ENCODE data around the gene MAP2K6.

The MAP2K6 gene

DNA sequence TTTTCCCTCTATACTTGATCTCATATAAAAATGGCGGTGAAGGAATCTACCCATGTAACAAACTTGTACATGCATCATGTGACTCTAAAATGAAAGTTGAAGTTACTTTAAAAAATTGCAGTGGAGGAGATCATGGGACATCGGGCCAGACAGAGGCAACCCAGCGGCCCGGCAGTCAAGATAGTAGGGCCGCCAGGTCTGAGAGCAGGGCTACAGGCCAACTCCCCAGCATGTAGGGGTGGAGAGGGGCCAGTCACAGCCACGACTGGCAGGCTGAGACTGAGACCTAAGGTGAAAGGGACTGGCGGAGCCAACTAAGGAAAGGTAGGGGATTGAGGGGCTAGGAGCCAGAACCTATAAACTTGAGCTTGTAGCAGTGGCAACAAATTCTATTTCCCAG is 150.9 kb downstream of the MAP2K6 start:
- Histone ChIP-seq H3K9ac (ENCODE audit: insufficient read length) (no peak overlapping the region), H3K4me3 (no peak overlapping the region), H3K9me3 (ENCODE audit: low read depth, low read length) (no peaks in the 10 kb centered on the region), H3K36me3 (ENCODE audit: insufficient read depth, low read length) (no peaks in the 10 kb centered on the region), H3K27ac (no peak overlapping the region)
- DNase-seq (ENCODE audit: low read depth, low spot score): no peak
- TF ChIP-seq POLR2AphosphoS5 (IDR thresholded peaks at IDR 0.05; ENCODE audit: borderline replicate concordance, low read depth, low read length) (no peak), EZH2 (IDR thresholded peaks at IDR 0.05) (no peak), FOXP2 (optimal IDR thresholded peaks at IDR 0.05; ENCODE audit: control extremely low read depth, extremely low read length, insufficient read depth) (no peak)

DNA sequence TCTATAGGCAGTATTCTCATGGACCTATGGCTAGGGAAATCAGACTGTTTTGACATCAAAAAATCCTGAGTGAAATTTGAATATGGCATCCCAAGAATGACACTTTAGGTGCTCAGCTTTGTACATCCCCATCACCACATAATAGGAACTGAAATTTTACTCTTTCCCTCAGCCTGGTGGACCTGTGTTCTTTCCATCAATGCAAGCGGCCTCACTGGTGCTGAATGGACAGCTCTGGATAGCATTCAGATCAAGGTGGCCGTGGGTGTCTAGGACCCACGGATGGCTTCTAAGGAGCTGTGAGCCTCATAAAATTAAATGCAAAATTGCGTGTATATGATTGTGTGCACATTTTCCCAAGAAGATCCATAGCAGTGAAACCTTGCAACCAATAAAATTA is 152.6 kb downstream of the MAP2K6 start:
- Histone ChIP-seq H3K36me3 (ENCODE audit: insufficient read depth, low read length) (no peaks in the 10 kb centered on the region), H3K4me3 (no peak overlapping the region), H3K9ac (ENCODE audit: insufficient read length) (no peak overlapping the region), H3K9me3 (ENCODE audit: low read depth, low read length) (no peaks in the 10 kb centered on the region), H3K27ac (no peak overlapping the region)
- DNase-seq (ENCODE audit: low read depth, low spot score): no peak
- TF ChIP-seq FOXP2 (optimal IDR thresholded peaks at IDR 0.05; ENCODE audit: control extremely low read depth, extremely low read length, insufficient read depth): no peak
- TF ChIP-seq POLR2AphosphoS5 (IDR thresholded peaks at IDR 0.05; ENCODE audit: borderline replicate concordance, low read depth, low read length): no peak
- no peak for TF ChIP-seq EZH2 (IDR thresholded peaks at IDR 0.05)

DNA sequence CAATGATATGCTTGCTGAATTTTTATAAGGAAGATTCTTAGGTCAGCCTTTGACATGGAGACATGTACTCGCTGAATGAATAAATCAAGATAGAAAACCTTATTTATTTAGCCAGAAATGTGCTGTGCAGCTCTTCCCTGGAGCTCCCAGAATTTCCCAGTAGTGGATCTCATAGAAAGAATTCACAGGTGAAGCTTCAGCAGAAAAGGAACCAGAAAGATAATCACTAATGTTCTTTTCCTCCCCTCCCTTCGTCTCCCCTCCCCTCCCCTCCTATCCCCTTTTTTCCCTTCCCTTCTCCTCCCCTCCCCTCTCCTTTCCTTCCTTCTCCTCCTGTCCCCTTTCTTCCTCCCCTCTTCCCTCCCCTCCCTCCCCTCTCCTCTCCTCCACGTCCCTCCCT is 158.2 kb downstream of the MAP2K6 start:
- Histone ChIP-seq H3K9me3 (ENCODE audit: low read depth, low read length) (no peaks in the 10 kb centered on the region), H3K4me3 (no peak overlapping the region), H3K9ac (ENCODE audit: insufficient read length) (no peak overlapping the region), H3K36me3 (ENCODE audit: insufficient read depth, low read length) (no peaks in the 10 kb centered on the region), H3K27ac (no peak overlapping the region)
- DNase-seq (ENCODE audit: low read depth, low spot score): no peak
- TF ChIP-seq FOXP2 (optimal IDR thresholded peaks at IDR 0.05; ENCODE audit: control extremely low read depth, extremely low read length, insufficient read depth): no peak
- no peak for TF ChIP-seq POLR2AphosphoS5 (IDR thresholded peaks at IDR 0.05; ENCODE audit: borderline replicate concordance, low read depth, low read length)
- TF ChIP-seq EZH2 (IDR thresholded peaks at IDR 0.05): no peak

DNA sequence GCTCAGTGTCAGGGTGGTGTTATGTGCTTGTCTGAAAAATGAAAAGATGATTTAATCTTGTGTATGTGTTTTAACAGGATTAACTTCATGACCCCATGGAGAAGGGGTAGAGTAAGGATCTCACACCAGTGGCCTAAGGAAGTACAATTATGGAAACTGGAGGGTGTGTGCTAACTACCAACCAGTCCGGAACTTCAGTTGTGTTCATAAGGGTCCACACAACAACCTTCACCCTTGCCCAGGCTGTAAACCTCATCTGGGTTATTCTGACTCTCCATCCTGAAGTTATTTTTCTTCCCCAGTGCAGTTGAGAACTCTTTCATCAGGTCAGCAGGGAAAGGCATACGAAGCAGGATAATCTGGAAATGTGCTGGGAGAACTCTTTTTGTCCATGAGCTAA is 158.9 kb downstream of the MAP2K6 start:
- TF ChIP-seq POLR2AphosphoS5 (IDR thresholded peaks at IDR 0.05; ENCODE audit: borderline replicate concordance, low read depth, low read length) (no peak), FOXP2 (optimal IDR thresholded peaks at IDR 0.05; ENCODE audit: control extremely low read depth, extremely low read length, insufficient read depth) (no peak)
- Histone ChIP-seq H3K9ac (ENCODE audit: insufficient read length) (no peak overlapping the region), H3K27ac (no peak overlapping the region), H3K9me3 (ENCODE audit: low read depth, low read length) (no peaks in the 10 kb centered on the region), H3K4me3 (no peak overlapping the region), H3K36me3 (ENCODE audit: insufficient read depth, low read length) (no peaks in the 10 kb centered on the region)
- no peak for DNase-seq (ENCODE audit: low read depth, low spot score)

DNA sequence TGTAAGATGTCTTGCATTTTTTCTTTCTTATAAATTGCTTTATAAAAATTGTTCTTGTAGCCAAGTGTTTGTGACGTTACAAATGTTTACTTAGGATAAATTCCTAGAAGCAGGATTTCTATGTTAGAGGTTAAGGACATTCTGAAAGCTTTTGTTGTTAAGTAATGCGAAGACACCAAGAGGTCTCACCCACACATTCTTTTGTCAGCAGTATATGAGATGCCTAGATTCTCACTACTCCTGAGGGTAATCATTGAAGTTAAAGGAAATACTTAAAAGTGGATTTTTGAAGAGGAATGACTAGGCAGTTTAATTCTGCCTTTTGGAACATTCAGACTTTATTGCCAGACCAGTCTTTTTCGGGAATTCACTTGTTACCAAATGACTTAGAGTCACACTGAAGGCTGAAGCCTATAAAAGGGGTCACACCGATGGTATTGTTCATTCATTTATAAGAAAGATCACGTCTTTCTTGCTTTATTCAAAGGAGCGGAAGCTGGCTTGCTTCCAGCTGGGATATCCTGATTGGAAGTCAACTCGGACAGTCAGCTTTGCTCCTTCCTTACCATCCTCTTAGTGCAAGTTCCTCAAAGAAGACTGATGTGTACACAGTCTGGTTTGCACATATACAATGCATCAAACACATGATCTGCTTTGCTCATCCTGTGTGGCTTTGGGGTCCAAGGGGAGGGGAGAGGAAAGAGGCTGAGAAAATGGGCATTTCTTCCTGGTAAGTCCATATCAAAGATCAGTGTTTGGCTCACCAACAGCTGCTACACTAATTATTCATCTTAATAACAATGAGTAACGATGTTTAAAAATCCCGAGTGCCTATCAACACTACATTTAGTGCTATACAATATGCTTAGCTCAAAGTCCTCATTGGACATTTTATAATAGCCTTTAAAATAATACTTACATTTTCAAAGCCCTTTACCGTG is 160.0 kb downstream of the MAP2K6 start:
- no peak for DNase-seq (ENCODE audit: low read depth, low spot score)
- Histone ChIP-seq H3K27ac (no peak overlapping the region), H3K4me3 (no peak overlapping the region), H3K36me3 (ENCODE audit: insufficient read depth, low read length) (no peaks in the 10 kb centered on the region), H3K9ac (ENCODE audit: insufficient read length) (no peak overlapping the region), H3K9me3 (ENCODE audit: low read depth, low read length) (no peaks in the 10 kb centered on the region)
- no peak for TF ChIP-seq FOXP2 (optimal IDR thresholded peaks at IDR 0.05; ENCODE audit: control extremely low read depth, extremely low read length, insufficient read depth)
- TF ChIP-seq POLR2AphosphoS5 (IDR thresholded peaks at IDR 0.05; ENCODE audit: borderline replicate concordance, low read depth, low read length): no peak
- no peak for TF ChIP-seq EZH2 (IDR thresholded peaks at IDR 0.05)

DNA sequence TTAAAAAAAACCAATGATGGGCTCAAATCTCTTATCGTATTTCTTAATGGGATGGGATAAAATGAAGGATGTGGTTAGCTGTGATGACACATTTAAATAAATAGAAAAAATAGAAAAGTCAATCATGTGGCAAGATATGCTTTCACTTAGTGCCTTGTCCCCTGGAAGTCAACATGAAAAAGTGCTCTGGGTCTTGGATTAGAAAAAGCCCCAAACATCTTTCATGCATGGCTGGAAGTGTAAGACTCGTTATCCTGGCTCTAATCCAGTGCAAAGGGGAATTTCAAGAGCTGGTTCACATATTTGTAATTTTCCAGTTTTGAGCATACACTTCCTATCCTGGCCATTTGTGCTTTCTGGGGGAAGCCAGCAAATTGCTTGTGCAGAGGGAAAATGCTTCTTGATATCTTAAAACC is 160.9 kb downstream of the MAP2K6 start:
- no peak for TF ChIP-seq FOXP2 (optimal IDR thresholded peaks at IDR 0.05; ENCODE audit: control extremely low read depth, extremely low read length, insufficient read depth)
- TF ChIP-seq POLR2AphosphoS5 (IDR thresholded peaks at IDR 0.05; ENCODE audit: borderline replicate concordance, low read depth, low read length): no peak
- no peak for TF ChIP-seq EZH2 (IDR thresholded peaks at IDR 0.05)
- Histone ChIP-seq H3K9ac (ENCODE audit: insufficient read length) (no peak overlapping the region), H3K27ac (no peak overlapping the region), H3K36me3 (ENCODE audit: insufficient read depth, low read length) (no peaks in the 10 kb centered on the region), H3K4me3 (no peak overlapping the region), H3K9me3 (ENCODE audit: low read depth, low read length) (no peaks in the 10 kb centered on the region)
- no peak for DNase-seq (ENCODE audit: low read depth, low spot score)

DNA sequence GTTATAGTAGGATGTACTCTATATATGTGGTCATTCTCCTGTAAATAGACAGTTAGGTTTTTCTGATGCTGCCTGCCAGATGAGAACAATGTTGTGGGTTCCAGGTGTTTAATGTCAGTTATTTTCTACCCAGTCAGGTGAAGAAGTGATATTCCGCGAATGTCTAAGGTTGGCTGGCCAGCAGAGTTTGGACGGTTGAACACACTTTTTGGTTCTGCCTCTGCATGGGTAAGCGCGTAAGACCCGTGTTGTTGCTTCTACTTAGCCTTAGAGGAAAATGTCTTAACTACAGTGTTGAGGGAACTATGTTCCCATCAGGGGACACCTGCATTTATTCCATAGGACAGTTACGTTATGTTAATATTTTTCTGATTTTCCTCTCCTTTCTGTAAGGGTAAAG is 162.6 kb downstream of the MAP2K6 start:
- Histone ChIP-seq H3K9ac (ENCODE audit: insufficient read length) (no peak overlapping the region), H3K27ac (no peak overlapping the region), H3K36me3 (ENCODE audit: insufficient read depth, low read length) (no peaks in the 10 kb centered on the region), H3K9me3 (ENCODE audit: low read depth, low read length) (no peaks in the 10 kb centered on the region), H3K4me3 (no peak overlapping the region)
- TF ChIP-seq FOXP2 (optimal IDR thresholded peaks at IDR 0.05; ENCODE audit: control extremely low read depth, extremely low read length, insufficient read depth): no peak
- no peak for TF ChIP-seq POLR2AphosphoS5 (IDR thresholded peaks at IDR 0.05; ENCODE audit: borderline replicate concordance, low read depth, low read length)
- TF ChIP-seq EZH2 (IDR thresholded peaks at IDR 0.05): no peak
- no peak for DNase-seq (ENCODE audit: low read depth, low spot score)

DNA sequence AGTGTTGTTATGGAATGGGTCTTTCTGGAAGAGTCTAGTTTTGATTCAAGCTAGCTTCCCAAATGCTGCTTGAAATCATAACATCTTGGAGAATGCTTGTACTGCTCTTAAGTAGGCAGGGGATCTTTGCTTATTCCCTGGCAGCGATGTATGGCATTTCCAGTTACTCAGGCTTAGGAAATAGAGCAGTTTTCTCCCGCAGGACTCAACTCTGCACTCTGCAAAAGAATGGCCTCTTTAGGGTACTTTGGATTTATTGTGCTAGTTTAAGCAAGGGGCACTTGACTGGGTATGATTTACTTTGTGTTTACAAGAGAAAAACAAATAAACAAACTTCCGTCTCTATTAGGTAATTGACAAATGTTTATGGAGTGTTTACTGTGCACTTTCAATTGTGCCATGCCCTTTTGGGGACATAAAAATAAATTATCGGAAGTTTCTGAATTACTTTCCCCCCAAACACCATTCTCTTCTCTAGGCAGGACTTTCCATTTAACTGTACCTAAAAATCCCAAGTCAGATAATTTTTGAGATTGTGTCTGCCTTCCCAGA is 164.0 kb downstream of the MAP2K6 start:
- H3K27ac ChIP-seq: no peak overlapping the region
- no peaks in the 10 kb centered on the region for H3K36me3 ChIP-seq (ENCODE audit: insufficient read depth, low read length)
- H3K4me3 ChIP-seq: no peak overlapping the region
- no peak for DNase-seq (ENCODE audit: low read depth, low spot score)
- TF ChIP-seq POLR2AphosphoS5 (IDR thresholded peaks at IDR 0.05; ENCODE audit: borderline replicate concordance, low read depth, low read length): no peak
- no peak for TF ChIP-seq EZH2 (IDR thresholded peaks at IDR 0.05)
- no peak for TF ChIP-seq FOXP2 (optimal IDR thresholded peaks at IDR 0.05; ENCODE audit: control extremely low read depth, extremely low read length, insufficient read depth)
- no peaks in the 10 kb centered on the region for H3K9me3 ChIP-seq (ENCODE audit: low read depth, low read length)
- no peak overlapping the region for H3K9ac ChIP-seq (ENCODE audit: insufficient read length)

Data from SK-N-MC (cell line).